Measurements from ENCODE around the gene B4GALT6. TPM values are rescaled to one million over a fixed set of nuclear protein-coding genes. Genes with fewer than 3 reads are reported as not detected.

B4GALT6 gene
- total and polyA plus RNA-seq, 10 of the 15 experiments (the other 5 are each of a cell fraction or from before 2014, with no cell fraction given), result 11.9 to 47.4 (median 18.0) TPM

DNA sequence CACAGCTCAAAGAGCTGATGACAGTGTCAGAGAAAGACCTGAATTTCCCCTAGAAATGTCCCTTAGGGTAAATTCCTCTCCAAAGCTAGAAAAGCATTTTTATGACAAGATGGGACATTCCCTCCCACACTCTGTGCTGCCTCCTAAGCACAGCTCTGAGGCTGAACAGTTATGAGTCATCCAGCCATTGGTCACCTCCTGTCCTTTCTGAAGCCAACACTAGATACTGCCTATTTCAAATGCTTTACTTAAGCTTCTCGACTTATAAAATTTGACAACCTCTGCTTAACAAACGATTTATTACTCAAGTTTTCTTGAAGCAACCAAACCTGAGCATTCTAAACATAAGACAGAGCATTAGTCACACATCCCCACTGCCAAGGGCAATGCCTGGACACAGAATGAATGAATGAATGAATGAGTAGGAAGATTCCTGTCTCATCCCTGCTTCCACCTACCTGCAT lies 35.4 kb downstream of the B4GALT6 start (continued):
- TF ChIP-seq ATF2 (IDR thresholded peaks at IDR 0.05; ENCODE audit: low read length), result peak; percentile 65
- TF ChIP-seq SIN3A (IDR thresholded peaks at IDR 0.05; ENCODE audit: low read depth, low read length), result no peak
- no peak for TF ChIP-seq CBFB (IDR thresholded peaks at IDR 0.05; ENCODE audit: low read depth)
- no peak for TF ChIP-seq ZNF622 (IDR thresholded peaks at IDR 0.05)
- TF ChIP-seq CEBPB (IDR thresholded peaks at IDR 0.05; ENCODE audit: borderline replicate concordance in 1 of 2, low read depth in 2 of 2, low read length in 2 of 2), result no peak

DNA sequence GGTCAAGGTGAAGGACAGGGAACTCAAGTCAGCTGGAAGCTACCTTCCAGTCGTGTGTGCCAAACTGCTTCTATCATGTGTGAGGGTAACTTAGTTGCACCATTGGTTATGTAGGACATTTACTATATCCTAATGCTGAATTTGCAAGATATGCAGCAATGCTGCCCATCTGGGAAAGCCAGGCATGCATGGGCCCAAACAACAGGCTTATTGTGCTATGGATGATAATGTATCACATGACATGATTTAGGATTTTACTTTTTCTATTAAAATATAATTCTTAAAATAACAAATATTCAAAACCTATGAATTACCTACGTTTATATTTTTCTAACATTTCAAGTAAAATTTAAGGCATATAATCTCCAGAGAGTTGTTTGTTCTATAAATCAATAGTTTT lies 35.9 kb downstream of the B4GALT6 start:
- FAIRE-seq, result no peak
- no peak for ATAC-seq
- H4K20me1 ChIP-seq (ENCODE audit: control insufficient read depth, insufficient read depth), result no peaks in the 10 kb centered on the region
- no peaks in the 10 kb centered on the region for H3K27me3 ChIP-seq (replicated peaks in 1 of 2; ENCODE audit: control insufficient read depth in 2 of 2, insufficient read depth in 2 of 2, low read length in 1 of 2)
- POLR2A ChIA-PET, result interaction anchor here (0.6 to 4.3 kb wide), 8 partner anchors 10 to 406 kb away, joined by 3 to 60 read pairs (median 6); no protein-coding TSS in a partner anchor
- H3K9ac ChIP-seq (ENCODE audit: control insufficient read depth, insufficient read depth, low read length), result no peak overlapping the region
- 9% methylated on average over 2 of the region's 2 CpGs for WGBS (ENCODE audit: insufficient coverage, insufficient replicate concordance, low lambda C conversion rate, missing lambda C conversion rate)
- peaks cover 0 to 3% of the 10 kb centered on the region in 2 experiments; a peak in 1 of 4 replicates for H3K36me3 ChIP-seq (ENCODE audit: control insufficient read depth in 2 of 2, insufficient read depth in 2 of 2, low read length in 1 of 2)
- intact Hi-C loops (cut with micrococcal nuclease; ENCODE audit: unreplicated experiment) (loop anchor here (5.0 kb wide), 1 partner anchor 144 kb away; no protein-coding TSS in a partner anchor), in situ Hi-C loops (cut with MboI) (no loop called here)
- no peak overlapping the region for H3K4me3 ChIP-seq
- no TSS peak for BruUV-seq (replicated peaks)
- H3K79me2 ChIP-seq (ENCODE audit: control insufficient read depth, insufficient read depth, low read length), result peaks cover 45% of the 10 kb centered on the region
- CTCF ChIA-PET, result interaction anchor here (0.6 to 10.0 kb wide), 8 partner anchors 10 to 92 kb away, joined by 3 to 135 read pairs (median 11); partner anchors contain the start of gene B4GALT6
- H3K27ac ChIP-seq (ENCODE audit: control insufficient read depth, insufficient read depth), result peak overlapping the region; percentile 88
- no peak for TF ChIP-seq SIX5 (IDR thresholded peaks at IDR 0.05; ENCODE audit: low read depth, low read length, severe bottlenecking)
- no peak for TF ChIP-seq TCF12 (IDR thresholded peaks at IDR 0.05; ENCODE audit: low read depth, low read length)
- TF ChIP-seq JUNB (IDR thresholded peaks at IDR 0.05), result no peak
- no peak for TF ChIP-seq MXI1 (IDR thresholded peaks at IDR 0.05; ENCODE audit: low read depth, low read length)
- TF ChIP-seq MEF2A (IDR thresholded peaks at IDR 0.05; ENCODE audit: insufficient read depth, low read depth, low read length), result no peak
- TF ChIP-seq POU2F2 (IDR thresholded peaks at IDR 0.05; ENCODE audit: borderline replicate concordance, low read depth, low read length), result no peak
- TF ChIP-seq, protein P1, sequence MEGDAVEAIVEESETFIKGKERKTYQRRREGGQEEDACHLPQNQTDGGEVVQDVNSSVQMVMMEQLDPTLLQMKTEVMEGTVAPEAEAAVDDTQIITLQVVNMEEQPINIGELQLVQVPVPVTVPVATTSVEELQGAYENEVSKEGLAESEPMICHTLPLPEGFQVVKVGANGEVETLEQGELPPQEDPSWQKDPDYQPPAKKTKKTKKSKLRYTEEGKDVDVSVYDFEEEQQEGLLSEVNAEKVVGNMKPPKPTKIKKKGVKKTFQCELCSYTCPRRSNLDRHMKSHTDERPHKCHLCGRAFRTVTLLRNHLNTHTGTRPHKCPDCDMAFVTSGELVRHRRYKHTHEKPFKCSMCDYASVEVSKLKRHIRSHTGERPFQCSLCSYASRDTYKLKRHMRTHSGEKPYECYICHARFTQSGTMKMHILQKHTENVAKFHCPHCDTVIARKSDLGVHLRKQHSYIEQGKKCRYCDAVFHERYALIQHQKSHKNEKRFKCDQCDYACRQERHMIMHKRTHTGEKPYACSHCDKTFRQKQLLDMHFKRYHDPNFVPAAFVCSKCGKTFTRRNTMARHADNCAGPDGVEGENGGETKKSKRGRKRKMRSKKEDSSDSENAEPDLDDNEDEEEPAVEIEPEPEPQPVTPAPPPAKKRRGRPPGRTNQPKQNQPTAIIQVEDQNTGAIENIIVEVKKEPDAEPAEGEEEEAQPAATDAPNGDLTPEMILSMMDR (IDR thresholded peaks at IDR 0.05 in 2 of 3, conservative IDR thresholded peaks at IDR 0.05 in 1 of 3; ENCODE audit: control insufficient read depth in 2 of 3, extremely low read depth in 1 of 3, insufficient read depth in 1 of 3, low read depth in 3 of 3, low read length in 3 of 3), result no peak
- no peak for TF ChIP-seq STAT3 (IDR thresholded peaks at IDR 0.05; ENCODE audit: low read depth, low read length)
- TF ChIP-seq CREB1 (IDR thresholded peaks at IDR 0.05; ENCODE audit: low read depth), result no peak
- TF ChIP-seq POLR2A (IDR thresholded peaks at IDR 0.05; ENCODE audit: low read depth, low read length), result no peak
- no peak for TF ChIP-seq MEF2B (IDR thresholded peaks at IDR 0.05; ENCODE audit: partially characterized antibody, poor library complexity, severe bottlenecking)
- no peak for TF ChIP-seq TBL1XR1 (IDR thresholded peaks at IDR 0.05; ENCODE audit: low read depth, low read length)
- TF ChIP-seq ZNF384 (IDR thresholded peaks at IDR 0.05; ENCODE audit: borderline replicate concordance, low read depth, low read length), result no peak
- TF ChIP-seq ZNF217 (IDR thresholded peaks at IDR 0.05), result no peak
- no peak for TF ChIP-seq SIN3A (IDR thresholded peaks at IDR 0.05; ENCODE audit: low read depth, low read length)
- no peak for TF ChIP-seq CEBPB (IDR thresholded peaks at IDR 0.05; ENCODE audit: borderline replicate concordance in 1 of 2, low read depth in 2 of 2, low read length in 2 of 2)
- peak overlapping the region; percentile 61 for H3K4me2 ChIP-seq (ENCODE audit: control insufficient read depth, insufficient read depth)
- RAD21 ChIA-PET (ENCODE audit: unreplicated experiment), result interaction anchor here (1.1 to 11.8 kb wide), 6 partner anchors 10 to 148 kb away, joined by 3 to 168 read pairs (median 12); partner anchors contain the start of gene B4GALT6
- no peaks in the 10 kb centered on the region for H3K9me3 ChIP-seq (replicated peaks; ENCODE audit: control insufficient read depth, insufficient read depth, low read length)
- SMC1A ChIA-PET (ENCODE audit: uncharacterized antibody, unreplicated experiment), result interaction anchor here (0.8 to 10.7 kb wide), 10 partner anchors 10 to 148 kb away, joined by 3 to 169 read pairs (median 10); partner anchors contain the start of gene B4GALT6
- H2AFZ ChIP-seq (ENCODE audit: control insufficient read depth, low read depth, low read length), result no peak overlapping the region
- DNase-seq (ENCODE audit: low read depth, low spot score), result no peak
- H3K4me1 ChIP-seq (ENCODE audit: control insufficient read depth, insufficient read depth, low read length), result peaks cover 65% of the 10 kb centered on the region
